Muscle of back (tissue), 11 donors: Measurements from ENCODE around the gene DUS4L. TPM values are rescaled to one million over a fixed set of nuclear protein-coding genes. Genes with fewer than 3 reads are reported as not detected.

Source experiments
- DNase-seq, 3 donors: peaks; one replicate each; pipeline versions ENCODE4 v3.0.0 to v3.0.0-alpha.2; 2013
- polyA plus RNA-seq, 10 donors: library from polyadenylated mRNA; unstranded; fragments of 120-200 nt; gene quantifications; one replicate each; pipeline ENCODE4 v1.2.1, GENCODE V29; 2013; ENCODE audit not compliant: insufficient read length in 10 of 10

DUS4L gene
- polyA plus RNA-seq, 10 donors = 5.5 to 12.4 (median 7.0) TPM

DNA sequence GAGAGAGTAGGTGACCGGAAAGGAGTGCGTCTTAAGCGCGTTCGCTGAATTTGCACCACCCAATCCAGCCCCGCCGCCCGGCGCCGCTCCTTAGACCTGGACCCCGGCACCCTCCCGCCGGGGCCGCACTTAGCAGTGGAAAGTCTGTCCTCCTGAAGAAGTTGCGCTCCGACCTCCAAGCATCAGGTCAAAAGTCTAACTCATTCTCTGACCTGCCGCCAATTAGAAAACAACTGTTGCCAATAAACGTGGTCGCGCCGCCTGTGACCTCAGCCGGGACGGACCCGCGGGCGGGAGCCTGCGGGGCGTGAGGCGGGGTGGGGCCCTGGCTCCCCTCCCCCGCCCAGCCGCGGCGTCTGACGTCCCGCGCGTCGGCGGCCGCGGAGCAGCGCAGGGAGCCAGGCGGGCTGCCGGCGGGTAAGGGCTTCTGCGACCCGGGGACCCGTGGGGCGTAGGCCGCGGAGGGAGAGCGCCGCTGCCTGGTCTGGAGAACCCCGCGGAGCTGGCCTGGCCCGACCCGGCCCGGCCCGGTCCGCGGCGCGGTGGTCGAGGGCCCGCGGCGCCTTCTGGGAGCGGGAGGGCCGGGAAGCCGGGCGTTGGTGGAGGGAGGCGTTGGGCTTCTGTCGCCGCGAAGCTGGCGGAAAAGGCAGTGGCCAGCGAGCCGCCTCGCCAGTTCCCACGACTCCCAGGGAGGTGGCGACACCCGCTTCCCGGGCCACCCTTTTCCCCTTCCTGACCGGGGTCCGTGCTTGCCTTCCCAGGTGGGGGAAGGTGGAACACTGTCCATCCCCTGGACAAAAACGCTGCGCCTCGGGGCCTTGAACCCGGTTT, 16.3 kb downstream of the DUS4L start, which contains the start of gene BCAP29:
BCAP29 (plus strand) TSS at position 362 of the 831 bp plus-strand sequence. CDS start 527 bp downstream, outside the sequence.
- peak; percentile 71 to 94 (median 87) for DNase-seq

DNA sequence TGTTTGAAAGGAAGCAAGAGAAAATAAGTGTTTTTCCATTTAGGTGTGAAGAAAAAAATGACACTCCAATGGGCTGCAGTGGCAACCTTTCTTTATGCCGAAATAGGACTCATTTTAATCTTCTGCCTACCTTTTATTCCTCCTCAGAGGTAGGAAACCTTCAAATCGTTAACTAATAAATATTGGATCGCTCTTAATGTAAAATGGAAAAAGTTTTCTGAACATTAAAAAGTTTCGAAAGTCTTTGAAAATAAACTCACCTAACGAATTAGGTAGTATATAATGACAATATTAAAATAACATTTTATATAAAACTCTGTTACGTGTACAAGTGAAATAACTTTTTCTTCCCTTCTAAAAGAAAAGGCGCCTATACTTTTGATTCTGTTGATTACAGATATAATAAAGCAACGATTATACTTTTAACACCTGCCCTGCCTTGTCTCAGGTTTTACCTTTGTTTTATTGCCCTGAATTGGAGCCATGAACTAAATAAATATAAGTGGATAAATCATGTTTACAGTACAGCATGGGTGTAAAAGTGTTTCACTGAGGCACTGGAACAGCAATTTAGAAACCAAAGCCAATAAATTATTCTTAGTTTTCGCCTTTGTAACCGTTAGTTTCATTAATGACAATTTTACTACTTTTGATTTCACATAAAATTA, 17.1 kb downstream of the DUS4L start:
- no peak for DNase-seq

- DNase-seq = no peak
Observed at GRCh38 chr7:107581387-107582013, 17.7 kb downstream of the DUS4L start.

DNA sequence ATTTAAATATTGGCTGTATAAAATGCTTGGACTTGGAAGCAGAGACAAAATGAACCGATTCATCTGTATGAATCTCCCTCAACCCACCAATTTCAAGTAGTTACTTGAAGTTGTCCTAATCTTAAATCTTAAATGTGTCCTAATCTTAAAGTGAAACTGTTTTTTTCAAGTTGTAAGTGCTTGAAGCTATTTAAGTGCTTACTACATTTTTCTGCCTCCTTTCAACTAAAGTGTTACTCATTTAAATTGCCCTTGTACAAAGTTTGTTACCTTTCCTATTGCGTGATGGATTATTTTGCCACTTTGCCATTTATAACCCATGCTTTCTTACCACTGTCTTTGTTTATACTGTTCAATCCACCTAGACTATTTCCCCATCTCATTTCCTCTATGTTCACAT, 19.1 kb downstream of the DUS4L start:
- no peak for DNase-seq

DNA sequence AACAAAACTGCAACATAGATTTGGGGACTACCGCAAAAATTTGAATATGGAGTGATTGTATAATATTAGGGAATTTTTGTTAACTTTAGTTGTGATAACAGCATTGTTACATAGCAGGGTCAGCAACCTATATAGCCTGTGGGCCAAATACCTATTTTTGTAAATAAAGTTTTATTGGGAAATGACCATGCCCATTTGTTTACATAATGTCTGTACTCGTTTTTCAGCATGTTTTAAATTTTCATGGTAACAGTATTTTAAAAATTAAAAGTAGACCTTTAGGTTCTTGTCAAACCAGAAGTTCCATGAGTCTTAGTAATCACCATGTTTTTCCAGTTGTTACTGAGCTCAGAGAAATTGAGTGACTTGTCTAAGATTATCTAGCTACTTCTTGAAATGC, 20.9 kb downstream of the DUS4L start:
- no peak for DNase-seq

DNA sequence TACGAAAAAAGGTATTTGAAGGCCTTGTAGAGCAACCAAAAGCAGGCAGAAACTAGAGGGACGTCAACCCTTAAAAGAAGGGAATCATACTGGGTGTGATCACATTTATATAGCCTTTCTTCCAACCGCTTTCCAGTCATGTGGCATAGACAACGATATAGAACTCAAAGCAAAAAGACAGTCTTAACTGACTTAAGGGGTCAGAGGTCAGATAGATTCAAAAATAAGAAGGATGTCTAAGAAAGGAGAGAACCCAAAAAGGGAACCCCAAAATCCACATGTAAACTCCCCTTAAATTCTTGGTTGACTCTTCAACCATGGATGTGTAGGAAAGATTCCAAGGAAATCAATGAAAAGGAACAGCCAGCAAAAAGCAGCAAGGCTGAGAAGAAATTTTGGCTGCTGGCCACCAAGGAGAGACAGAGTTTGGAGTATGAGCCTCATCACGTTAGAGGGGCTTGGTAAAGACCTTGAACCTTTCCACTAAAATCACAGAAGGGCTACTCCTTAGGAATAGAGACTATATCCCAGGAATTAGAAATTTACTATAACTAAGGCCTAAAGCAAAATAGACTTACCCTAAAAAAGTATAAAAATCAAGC, 24.9 kb downstream of the DUS4L start:
- DNase-seq = no peak

DNA sequence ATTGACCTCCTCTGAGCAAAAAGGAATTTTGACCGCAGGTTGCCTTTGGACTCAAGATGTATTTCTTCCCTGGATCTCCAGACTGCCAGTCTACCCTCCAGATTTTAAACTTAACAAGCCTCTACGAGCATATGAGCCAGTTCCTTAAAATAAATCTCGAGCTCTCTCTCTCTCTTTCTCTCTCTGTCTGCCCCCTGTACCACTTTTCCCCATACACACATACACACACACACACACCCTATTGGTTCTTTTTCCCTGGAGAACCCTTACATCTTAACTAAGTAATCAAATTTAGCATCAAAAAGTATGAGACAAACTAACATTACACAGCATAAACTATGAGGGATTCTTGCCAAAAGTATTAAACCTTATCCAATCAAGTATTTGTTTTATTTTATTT, 27.6 kb downstream of the DUS4L start:
- no peak for DNase-seq

DNA sequence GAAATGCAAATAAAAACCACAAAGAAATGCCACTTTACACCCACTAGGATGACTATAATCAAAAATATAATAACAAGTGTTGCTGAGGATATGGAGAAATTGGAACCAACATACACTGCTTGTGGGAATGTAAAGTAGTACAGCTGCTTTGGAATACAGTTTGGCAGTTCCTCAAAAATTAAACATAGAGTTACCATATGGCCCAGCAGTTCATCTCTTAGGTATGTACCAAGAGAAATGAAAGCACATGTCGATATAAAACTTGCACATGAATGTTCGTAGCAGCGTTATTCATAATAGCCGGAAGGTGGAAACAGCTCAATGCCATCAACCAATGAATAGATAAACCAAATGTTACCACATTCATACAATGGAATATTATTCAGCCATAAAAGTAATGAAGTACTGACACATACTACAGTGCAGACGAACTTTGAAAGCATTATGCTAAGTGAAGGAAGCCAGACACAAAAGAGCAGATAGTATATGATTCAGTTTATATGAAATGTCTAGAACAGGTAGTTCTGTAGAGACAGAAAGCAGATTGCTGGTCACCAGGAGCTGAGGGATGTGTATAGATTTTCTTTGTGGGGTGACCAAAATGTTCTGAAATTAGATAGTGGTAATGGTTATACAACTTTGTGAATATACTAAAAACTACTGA, 28.7 kb downstream of the DUS4L start:
- DNase-seq = peak in 1 of 3 donors; percentile 64

DNA sequence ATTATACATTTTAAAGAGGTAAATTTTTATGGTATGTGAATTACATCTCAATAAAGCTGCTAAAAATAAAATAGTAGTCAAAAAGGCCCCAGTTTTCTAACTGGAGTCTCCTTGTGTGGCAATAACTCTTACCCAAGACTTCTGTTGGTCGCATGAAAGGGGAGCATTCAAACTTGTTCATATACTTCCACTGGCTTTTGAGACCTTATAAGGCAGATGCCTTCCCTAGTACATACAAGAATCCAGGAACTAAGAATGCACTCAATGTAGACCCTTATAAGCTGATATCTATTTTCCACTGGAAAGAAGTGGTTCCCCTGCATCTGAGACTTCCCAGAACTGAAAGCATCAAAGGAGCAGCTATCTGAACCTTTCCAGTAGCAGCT, 29.2 kb downstream of the DUS4L start:
- DNase-seq = no peak

DNA sequence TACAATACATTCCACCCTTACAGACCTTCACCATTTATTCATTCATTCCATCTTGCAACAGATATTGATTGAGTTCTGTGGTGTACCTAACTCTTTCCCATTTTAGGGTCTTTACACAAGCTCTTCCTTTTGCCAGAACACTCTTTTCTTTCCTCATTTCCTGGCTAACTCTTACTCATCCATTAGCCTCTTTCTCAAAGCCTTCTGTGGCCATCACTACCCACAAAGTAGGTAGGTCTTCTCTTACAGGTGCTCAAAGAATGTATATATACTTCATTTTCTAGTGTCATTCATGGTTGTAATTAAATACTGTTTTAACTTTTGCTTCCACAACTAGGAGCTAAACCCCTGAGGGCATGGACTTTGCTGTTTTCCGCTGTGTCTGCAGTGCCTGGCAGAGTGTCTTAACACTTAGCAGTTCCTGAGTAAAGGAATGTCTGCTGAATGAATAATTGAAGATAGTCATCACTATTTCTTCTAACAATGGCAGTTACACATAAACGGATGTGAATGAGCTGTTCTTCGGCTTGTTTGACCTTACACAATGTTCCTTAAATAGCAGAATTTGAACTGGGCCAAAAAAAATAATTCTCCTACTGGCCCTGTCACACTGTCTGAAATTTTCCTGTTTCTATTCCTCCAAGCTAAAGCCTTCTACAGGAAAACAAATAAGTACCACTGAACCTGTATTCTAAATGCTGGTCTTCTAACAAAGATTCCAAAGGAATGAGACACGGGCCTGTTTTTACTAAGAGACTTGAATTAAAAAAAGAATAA, 31.4 kb downstream of the DUS4L start:
- peak in 1 of 3 donors; percentile 78 for DNase-seq

DNA sequence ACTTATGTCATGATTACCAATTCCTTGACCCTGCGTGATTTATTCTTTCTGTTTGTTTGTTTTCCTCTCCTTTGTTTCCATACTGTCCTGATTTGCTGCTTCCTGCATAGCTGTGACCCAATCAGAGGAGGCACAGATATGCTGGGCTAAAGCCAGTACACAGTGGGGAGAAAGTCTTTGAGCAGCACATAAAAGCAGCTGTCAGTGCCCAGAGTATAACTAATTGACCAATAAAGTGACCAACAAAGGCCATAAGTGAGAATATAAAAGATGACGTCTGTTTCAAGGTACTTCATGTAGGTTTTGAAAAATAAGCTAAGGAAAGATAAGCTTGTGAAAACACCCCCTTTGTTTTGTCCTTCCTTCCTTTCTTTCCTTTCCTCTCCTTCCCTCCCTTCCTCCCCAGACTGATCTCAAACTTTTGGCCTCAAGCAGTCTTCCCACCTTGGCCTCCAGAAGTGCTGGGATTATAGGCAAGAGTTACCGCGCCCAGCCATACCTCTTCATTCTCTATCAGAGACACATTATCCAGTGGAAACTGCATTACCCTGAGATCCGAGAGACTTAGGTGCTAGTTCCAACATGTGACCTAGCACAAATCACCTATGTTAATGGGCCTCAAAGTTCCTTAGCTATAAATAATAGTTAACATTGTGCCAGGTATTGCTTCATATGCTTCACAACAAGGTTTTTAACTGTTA, 33.3 kb downstream of the DUS4L start:
- DNase-seq = no peak

DNA sequence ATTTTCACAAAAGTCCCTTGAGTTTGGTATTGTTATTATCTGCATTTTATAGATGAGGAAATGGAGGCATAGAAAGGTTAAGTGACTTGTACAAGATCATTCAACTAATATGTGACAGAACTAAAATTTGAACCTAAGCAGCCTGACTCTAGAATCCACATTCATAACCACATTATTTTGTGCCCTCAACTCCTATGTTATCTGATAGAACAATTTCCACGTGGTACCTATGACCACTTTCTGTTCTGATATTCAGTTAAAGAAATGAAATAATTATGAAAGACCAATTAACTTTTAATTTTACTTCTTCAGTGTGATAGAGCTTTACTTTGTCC, 33.8 kb downstream of the DUS4L start:
- no peak for DNase-seq

- DNase-seq = no peak
Observed at GRCh38 chr7:107597953-107598352, 34.2 kb downstream of the DUS4L start.

DNA sequence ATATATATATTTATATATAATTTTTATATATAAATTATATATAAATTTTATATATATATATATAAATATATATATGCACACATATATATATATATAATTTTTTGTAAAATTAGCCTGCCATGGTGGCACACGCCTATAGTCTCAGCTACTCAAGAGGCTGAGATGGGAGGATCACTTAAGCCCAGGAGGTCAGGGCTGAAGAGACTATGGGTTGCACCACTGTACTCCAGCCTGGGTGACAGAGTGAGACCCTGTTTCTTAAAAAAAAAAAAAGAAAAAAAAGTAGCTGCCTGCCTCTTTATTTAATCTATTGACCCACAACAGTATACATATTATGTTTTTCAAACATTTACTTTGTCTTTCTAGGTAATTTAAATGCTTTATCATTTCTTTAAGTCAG, 35.5 kb downstream of the DUS4L start:
- DNase-seq = no peak

GRCh38 chr7:107600816-107601215, 37.0 kb downstream of the DUS4L start:
- no peak for DNase-seq

- DNase-seq = no peak
Observed at GRCh38 chr7:107605218-107605815, 41.5 kb downstream of the DUS4L start.

- DNase-seq = no peak
Observed at GRCh38 chr7:107606303-107606702, 42.5 kb downstream of the DUS4L start.

DNA sequence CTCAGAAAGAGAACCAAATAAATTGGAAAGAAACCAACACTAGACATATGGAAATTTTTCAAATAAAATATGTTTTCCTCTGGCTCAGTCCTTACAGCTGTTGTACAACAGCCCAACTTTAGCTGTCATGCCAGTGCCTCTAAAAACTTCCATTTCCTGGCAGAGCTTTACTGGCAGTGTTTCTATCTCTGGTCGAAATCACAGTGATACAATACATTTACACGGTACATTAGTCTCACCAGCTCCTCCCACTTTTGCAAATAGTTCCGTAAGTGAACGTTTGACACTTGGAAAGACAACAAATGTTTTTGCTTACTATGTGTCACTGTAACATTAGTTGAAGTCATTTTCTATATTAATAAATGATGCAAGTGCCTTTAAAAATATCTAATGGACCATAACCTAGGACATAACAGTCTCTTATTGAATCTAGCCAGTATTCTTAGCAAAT, 46.1 kb downstream of the DUS4L start:
- peak; percentile 29 to 79 (median 55) for DNase-seq

DNA sequence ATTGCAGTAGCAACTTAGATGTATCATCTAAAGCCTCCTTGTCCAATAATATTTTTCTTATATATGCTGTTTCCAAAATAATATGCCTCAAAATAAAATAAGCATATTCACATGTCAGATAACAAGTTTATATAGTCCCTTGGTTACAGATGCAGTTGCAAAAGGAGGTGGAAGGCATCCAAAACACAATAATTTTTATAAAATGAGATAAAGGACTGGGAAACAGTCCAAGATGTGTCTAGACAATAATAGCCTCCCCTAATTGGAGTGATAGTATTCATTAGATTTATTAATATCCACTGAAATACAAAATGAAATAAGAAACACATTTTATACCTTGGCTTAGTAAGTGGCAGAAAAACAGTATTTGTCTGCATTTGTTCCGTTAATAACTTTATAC, 46.6 kb downstream of the DUS4L start:
- DNase-seq = peak in 2 of 3 donors; percentile 9 to 11

- no peak for DNase-seq
Observed at GRCh38 chr7:107613439-107613838, 49.7 kb downstream of the DUS4L start.
